SK-N-SH treated with all-trans-retinoic acid at 6 μM for 48 hours (cell line): ENCODE results near the gene ZBTB7C.

ENCODE experiments used
- ATAC-seq: fragments of 200-7000 bp; cut with Tn5 transposase; 3 replicates; pipeline ENCODE4 v1.9.1; 2020; ENCODE audit warnings: mild to moderate bottlenecking, moderate library complexity
- ARNTL ChIP-seq: fragments of 450-650 bp; formaldehyde crosslinking; IDR thresholded peaks from 2 replicates; pipeline ENCODE4 v1.5.0; 2020; ENCODE audit warnings: low read depth, mild to moderate bottlenecking, moderate library complexity, borderline replicate concordance
- CREB5 ChIP-seq: fragments of 250-450 bp; sonication (Bioruptor Pico); IDR thresholded peaks from 2 replicates; pipeline ENCODE4 v1.5.1; 2020; ENCODE audit warnings: low read depth, mild to moderate bottlenecking, moderate library complexity
- CSDC2 ChIP-seq: fragments of 250-450 bp; sonication (Bioruptor Pico); IDR thresholded peaks from 2 replicates; pipeline ENCODE4 v1.5.0; 2020; ENCODE audit warnings: mild to moderate bottlenecking, moderate library complexity
- CSRNP3 ChIP-seq: fragments of 250-450 bp; sonication (Bioruptor Pico); IDR thresholded peaks from 2 replicates; pipeline ENCODE4 v1.5.1; 2021; ENCODE audit warnings: mild to moderate bottlenecking, moderate library complexity
- ESRRG ChIP-seq: fragments of 250-450 bp; sonication (Bioruptor Pico); IDR thresholded peaks from 2 replicates; pipeline ENCODE4 v1.6.1; 2021; ENCODE audit warnings: mild to moderate bottlenecking
- GLIS3 ChIP-seq: fragments of 250-450 bp; sonication (Bioruptor Pico); IDR thresholded peaks from 2 replicates; pipeline ENCODE4 v1.5.0; 2020; ENCODE audit warnings: mild to moderate bottlenecking, moderate library complexity
- ISL1 ChIP-seq: fragments of 250-450 bp; sonication (Bioruptor Pico); IDR thresholded peaks from 2 replicates; pipeline ENCODE4 v2.1.2; 2022; ENCODE audit warnings: mild to moderate bottlenecking, moderate library complexity
- PPARA ChIP-seq: fragments of 250-450 bp; sonication (Bioruptor Pico); IDR thresholded peaks from 2 replicates; pipeline ENCODE4 v1.5.0; 2020; ENCODE audit warnings: mild to moderate bottlenecking, borderline replicate concordance
- TOX ChIP-seq: fragments of 250-450 bp; sonication (Bioruptor Pico); IDR thresholded peaks from 2 replicates; pipeline ENCODE4 v1.8.0; 2021; ENCODE audit warnings: mild to moderate bottlenecking, moderate library complexity, borderline replicate concordance
- ZC3H10 ChIP-seq: fragments of 250-450 bp; sonication (Bioruptor Pico); IDR thresholded peaks from 2 replicates; pipeline ENCODE4 v1.5.1; 2021; ENCODE audit warnings: mild to moderate bottlenecking, moderate library complexity
- ZFP3 ChIP-seq: fragments of 250-450 bp; sonication (Bioruptor Pico); IDR thresholded peaks from 2 replicates; pipeline ENCODE4 v1.5.0; 2020; ENCODE audit warnings: mild to moderate bottlenecking, moderate library complexity
- ZFP30 ChIP-seq: fragments of 450-650 bp; formaldehyde crosslinking; IDR thresholded peaks from 2 replicates; pipeline ENCODE4 v1.5.0; 2022; ENCODE audit warnings: mild to moderate bottlenecking, moderate library complexity
- ZNF565 ChIP-seq: fragments of 450-650 bp; formaldehyde crosslinking; conservative IDR thresholded peaks from 2 replicates; pipeline ENCODE4 v1.5.0; 2020; ENCODE audit warnings: low read depth, mild to moderate bottlenecking, moderate library complexity
- ZNF70 ChIP-seq: fragments of 450-650 bp; formaldehyde crosslinking; IDR thresholded peaks from 2 replicates; pipeline ENCODE4 v1.5.0; 2020; ENCODE audit warnings: mild to moderate bottlenecking, moderate library complexity
- ZNF8 ChIP-seq: fragments of 450-650 bp; formaldehyde crosslinking; IDR thresholded peaks from 2 replicates; pipeline ENCODE4 v1.5.0; 2020; ENCODE audit warnings: mild to moderate bottlenecking, moderate library complexity
- TF ChIP-seq, protein P1 (sequence below): fragments of 250-450 bp; sonication (Bioruptor Pico); IDR thresholded peaks from 2 replicates; pipeline ENCODE4 v1.8.0; 2020; ENCODE audit warnings: mild to moderate bottlenecking, moderate library complexity, borderline replicate concordance
- TF ChIP-seq, protein P2 (sequence below): fragments of 250-450 bp; sonication (Bioruptor Pico); IDR thresholded peaks from 2 replicates; pipeline ENCODE4 v1.8.0; 2021; ENCODE audit warnings: low read depth, mild to moderate bottlenecking, moderate library complexity, borderline replicate concordance

The ZBTB7C gene

GRCh38 chr18:48263192-48263853 lies 145.9 kb downstream of the ZBTB7C start (continued):
- TF ChIP-seq, protein P1, sequence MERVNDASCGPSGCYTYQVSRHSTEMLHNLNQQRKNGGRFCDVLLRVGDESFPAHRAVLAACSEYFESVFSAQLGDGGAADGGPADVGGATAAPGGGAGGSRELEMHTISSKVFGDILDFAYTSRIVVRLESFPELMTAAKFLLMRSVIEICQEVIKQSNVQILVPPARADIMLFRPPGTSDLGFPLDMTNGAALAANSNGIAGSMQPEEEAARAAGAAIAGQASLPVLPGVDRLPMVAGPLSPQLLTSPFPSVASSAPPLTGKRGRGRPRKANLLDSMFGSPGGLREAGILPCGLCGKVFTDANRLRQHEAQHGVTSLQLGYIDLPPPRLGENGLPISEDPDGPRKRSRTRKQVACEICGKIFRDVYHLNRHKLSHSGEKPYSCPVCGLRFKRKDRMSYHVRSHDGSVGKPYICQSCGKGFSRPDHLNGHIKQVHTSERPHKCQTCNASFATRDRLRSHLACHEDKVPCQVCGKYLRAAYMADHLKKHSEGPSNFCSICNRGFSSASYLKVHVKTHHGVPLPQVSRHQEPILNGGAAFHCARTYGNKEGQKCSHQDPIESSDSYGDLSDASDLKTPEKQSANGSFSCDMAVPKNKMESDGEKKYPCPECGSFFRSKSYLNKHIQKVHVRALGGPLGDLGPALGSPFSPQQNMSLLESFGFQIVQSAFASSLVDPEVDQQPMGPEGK (CRISPR knock-in tag): no peak
- no peak for TF ChIP-seq CREB5
- no peak for TF ChIP-seq ZC3H10 (CRISPR knock-in tag)

DNA sequence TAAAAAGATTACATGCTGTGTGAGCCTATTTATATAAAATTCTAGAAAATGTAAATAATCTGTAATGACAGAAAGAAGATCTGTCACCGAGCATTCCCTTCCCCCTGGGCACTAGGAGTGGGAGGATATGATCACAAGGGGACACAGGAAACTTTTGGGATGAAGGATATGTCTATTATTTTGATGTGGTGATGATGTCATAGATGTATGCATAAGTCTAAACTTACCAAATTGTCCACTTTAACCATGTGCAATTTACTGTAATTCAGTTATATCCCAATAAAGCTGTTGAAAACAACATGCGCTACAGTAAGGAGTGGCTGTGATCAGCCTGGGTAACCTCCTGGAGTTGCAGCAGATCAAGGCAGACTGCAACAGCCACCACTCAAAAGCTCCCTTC lies 148.9 kb downstream of the ZBTB7C start:
- ATAC-seq: no peak
- TF ChIP-seq ZNF70 (CRISPR knock-in tag) (no peak), ESRRG (CRISPR knock-in tag) (no peak), CREB5 (no peak), ZNF565 (no peak), CSDC2 (CRISPR knock-in tag) (no peak), ARNTL (CRISPR knock-in tag) (no peak), ZFP3 (CRISPR knock-in tag) (no peak), ZFP30 (CRISPR knock-in tag) (no peak), GLIS3 (no peak)
- TF ChIP-seq, protein P2, sequence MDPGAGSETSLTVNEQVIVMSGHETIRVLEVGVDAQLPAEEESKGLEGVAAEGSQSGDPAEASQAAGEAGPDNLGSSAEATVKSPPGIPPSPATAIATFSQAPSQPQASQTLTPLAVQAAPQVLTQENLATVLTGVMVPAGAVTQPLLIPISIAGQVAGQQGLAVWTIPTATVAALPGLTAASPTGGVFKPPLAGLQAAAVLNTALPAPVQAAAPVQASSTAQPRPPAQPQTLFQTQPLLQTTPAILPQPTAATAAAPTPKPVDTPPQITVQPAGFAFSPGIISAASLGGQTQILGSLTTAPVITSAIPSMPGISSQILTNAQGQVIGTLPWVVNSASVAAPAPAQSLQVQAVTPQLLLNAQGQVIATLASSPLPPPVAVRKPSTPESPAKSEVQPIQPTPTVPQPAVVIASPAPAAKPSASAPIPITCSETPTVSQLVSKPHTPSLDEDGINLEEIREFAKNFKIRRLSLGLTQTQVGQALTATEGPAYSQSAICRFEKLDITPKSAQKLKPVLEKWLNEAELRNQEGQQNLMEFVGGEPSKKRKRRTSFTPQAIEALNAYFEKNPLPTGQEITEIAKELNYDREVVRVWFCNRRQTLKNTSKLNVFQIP (CRISPR knock-in tag): no peak

- no peak for TF ChIP-seq ZFP30 (CRISPR knock-in tag)
- TF ChIP-seq, protein P2 (CRISPR knock-in tag): no peak
- no peak for ATAC-seq
Observed at GRCh38 chr18:48256848-48257247, 152.3 kb downstream of the ZBTB7C start.

- ATAC-seq: no peak
- TF ChIP-seq ZNF565: no peak
- TF ChIP-seq ZNF8 (CRISPR knock-in tag): no peak
- no peak for TF ChIP-seq GLIS3
- TF ChIP-seq, protein P2 (CRISPR knock-in tag): no peak
- TF ChIP-seq TOX (CRISPR knock-in tag): no peak
- TF ChIP-seq ZNF70 (CRISPR knock-in tag): no peak
- TF ChIP-seq CSRNP3 (CRISPR knock-in tag): no peak
- no peak for TF ChIP-seq PPARA (CRISPR knock-in tag)
- no peak for TF ChIP-seq ESRRG (CRISPR knock-in tag)
- no peak for TF ChIP-seq ZC3H10 (CRISPR knock-in tag)
- no peak for TF ChIP-seq ISL1 (CRISPR knock-in tag)
- TF ChIP-seq, all 23 proteins: peak for 0
Observed at GRCh38 chr18:48254077-48254602, 155.0 kb downstream of the ZBTB7C start.
